Ishikawa (cell line): ENCODE measurements around the gene MAN1A2.

Experiments used
- CREB1 ChIP-seq: IDR thresholded peaks from 2 replicates; pipeline ENCODE4 v1.6.1; 2012; ENCODE audit warnings: low read depth
- EGR1 ChIP-seq: IDR thresholded peaks from 2 replicates; pipeline ENCODE4 v1.6.1; 2012
- EP300 ChIP-seq: IDR thresholded peaks from 2 replicates; pipeline ENCODE4 v1.6.1; 2012; ENCODE audit warnings: borderline replicate concordance
- NFIC ChIP-seq: IDR thresholded peaks from 2 replicates; pipeline ENCODE4 v1.6.1; 2012
- TCF12 ChIP-seq: IDR thresholded peaks from 2 replicates; pipeline ENCODE4 v1.6.1; 2012; ENCODE audit warnings: low read depth
- TEAD4 ChIP-seq: IDR thresholded peaks from 2 replicates; pipeline ENCODE4 v1.6.1; 2012
- TF ChIP-seq, protein P1 (sequence below): IDR thresholded peaks from 2 replicates; pipeline ENCODE4 v1.6.1; 2012

DNA sequence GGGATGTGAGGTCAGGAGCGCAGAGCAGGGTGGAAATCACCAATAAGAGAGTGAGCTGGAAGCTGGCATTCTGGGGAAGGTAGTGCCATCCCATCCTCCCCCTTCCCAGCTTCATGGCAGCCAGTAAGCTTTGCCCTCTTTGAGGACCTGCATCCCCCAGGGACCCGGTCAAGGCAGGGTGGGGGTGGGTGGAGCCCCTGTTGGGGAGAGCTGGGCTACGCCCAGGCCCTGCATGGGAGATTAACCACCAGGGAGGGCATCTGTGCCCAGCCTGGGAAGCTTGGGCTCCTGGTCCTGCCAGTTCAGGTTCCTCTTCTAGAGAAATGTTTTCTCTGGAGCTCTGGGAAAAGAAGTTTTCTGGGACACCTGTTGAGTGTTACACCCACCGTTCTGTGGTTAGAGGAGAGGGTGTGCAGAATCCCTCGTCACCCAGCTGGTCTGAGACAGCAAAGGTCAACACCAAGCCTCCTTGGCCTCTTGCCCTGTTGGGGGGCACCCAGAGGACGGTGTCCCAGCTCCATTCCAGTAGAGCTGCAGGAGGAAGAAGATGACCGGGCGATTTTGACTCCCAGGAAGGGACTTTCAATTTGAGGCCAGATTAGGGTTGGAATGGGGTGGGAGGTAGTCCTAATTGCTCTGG lies 208.5 kb downstream of the MAN1A2 start:
- no peak for TF ChIP-seq EGR1
- no peak for TF ChIP-seq CREB1
- no peak for TF ChIP-seq TCF12
- TF ChIP-seq TEAD4: no peak
- TF ChIP-seq, protein P1, sequence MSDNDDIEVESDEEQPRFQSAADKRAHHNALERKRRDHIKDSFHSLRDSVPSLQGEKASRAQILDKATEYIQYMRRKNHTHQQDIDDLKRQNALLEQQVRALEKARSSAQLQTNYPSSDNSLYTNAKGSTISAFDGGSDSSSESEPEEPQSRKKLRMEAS: no peak
- TF ChIP-seq EP300: no peak
- TF ChIP-seq NFIC: no peak
